K562 (cell line): Measurements from ENCODE around the gene KLHL18. TPM values are rescaled to one million over a fixed set of nuclear protein-coding genes. Genes with fewer than 3 reads are reported as not detected.

Source experiments
- BCOR ChIP-seq: fragments of 450-650 bp; IDR thresholded peaks from 2 replicates; pipeline ENCODE4 v1.6.1; 2016
- ELK3 ChIP-seq: fragments of 450-650 bp; formaldehyde crosslinking; IDR thresholded peaks from 2 replicates; pipeline ENCODE4 v1.4.0; 2020; ENCODE audit warnings: mild to moderate bottlenecking
- EP300 ChIP-seq: IDR thresholded peaks from 2 replicates; pipeline ENCODE4 v1.6.1; 2012; ENCODE audit warnings: low read length, improper control_type of control experiment
- FIP1L1 ChIP-seq: fragments of 200-400 bp; formaldehyde crosslinking; IDR thresholded peaks from 2 replicates; pipeline ENCODE4 v1.6.1; 2018; ENCODE audit warnings: mild to moderate bottlenecking, low read depth, low read length; ENCODE audit not compliant: poor library complexity, severe bottlenecking
- FOXP4 ChIP-seq: sonication (generic); formaldehyde crosslinking; IDR thresholded peaks from 2 replicates; pipeline ENCODE4 v1.8.0; 2022; ENCODE audit warnings: mild to moderate bottlenecking, missing genetic modification reagents, borderline replicate concordance
- HOXB6 ChIP-seq: fragments of 250-450 bp; sonication (Bioruptor Pico); IDR thresholded peaks from 2 replicates; pipeline ENCODE4 v1.5.1; 2022; ENCODE audit warnings: mild to moderate bottlenecking, borderline replicate concordance
- NONO ChIP-seq, 2 experiments: fragments of 200-400 bp in 1 of 2; fragments of 450-650 bp in 1 of 2; formaldehyde crosslinking in 1 of 2; IDR thresholded peaks; 2 replicates each; pipeline ENCODE4 v1.6.1; 2017; ENCODE audit warnings: low read depth in 2 of 2, mild to moderate bottlenecking in 2 of 2, moderate library complexity in 2 of 2, low read length in 1 of 2
- NR2F6 ChIP-seq: fragments of 450-650 bp; formaldehyde crosslinking; IDR thresholded peaks from 2 replicates; pipeline ENCODE4 v1.4.0; 2020; ENCODE audit warnings: mild to moderate bottlenecking
- PRPF4 ChIP-seq: fragments of 200-400 bp; formaldehyde crosslinking; IDR thresholded peaks from one replicate; pipeline ENCODE4 v1.6.1; 2017; ENCODE audit warnings: low read length, low read depth, mild to moderate bottlenecking; ENCODE audit not compliant: insufficient read depth, poor library complexity, severe bottlenecking
- THAP12 ChIP-seq: fragments of 250-450 bp; sonication (Bioruptor Pico); IDR thresholded peaks from 2 replicates; pipeline ENCODE4 v1.9.0; 2021; ENCODE audit warnings: mild to moderate bottlenecking, inconsistent platforms
- ZNF174 ChIP-seq: fragments of 250-450 bp; sonication (Bioruptor Pico); IDR thresholded peaks from 2 replicates; pipeline ENCODE4 v1.4.0; 2020; ENCODE audit warnings: mild to moderate bottlenecking
- ZNF699 ChIP-seq: fragments of 250-450 bp; sonication (Bioruptor Pico); IDR thresholded peaks from 2 replicates; pipeline ENCODE4 v1.8.0; 2021; ENCODE audit warnings: mild to moderate bottlenecking, moderate library complexity; ENCODE audit not compliant: insufficient replicate concordance
- polyA plus RNA-seq, 8 experiments: library from polyadenylated mRNA; depleted of rRNA in 4 of 8; stranded (reverse) in 5 of 8; unstranded in 3 of 8; fragments of >200 nt; fragmentation: Nextera tagmentation in 2 of 8; fragmentation: Illumina TruSeq in 1 of 8; extraction: Ambion mirVana in 2 of 8; extraction: Trizol in 1 of 8; gene quantifications; 2 replicates each; pipeline versions ENCODE4 v1.2.1 to v1.2.3, GENCODE V29; 2011 to 2014; ENCODE audit warnings: inconsistent platforms in 1 of 8, missing spikeins in 1 of 8
- total RNA-seq, 7 experiments: library from RNA; depleted of rRNA in 6 of 7; stranded (reverse); fragments of >200 nt in 6 of 7; fragmentation: Illumina TruSeq in 2 of 7; extraction: Trizol in 2 of 7; gene quantifications; 2 replicates each; pipeline versions ENCODE4 v1.2.1 to v1.2.3, GENCODE V29; 2011 to 2021; ENCODE audit warnings: low replicate concordance in 1 of 7
- TF ChIP-seq, protein P1 (sequence below), 2 experiments: fragments of 450-650 bp in 1 of 2; sonication (generic) in 1 of 2; formaldehyde crosslinking; conservative IDR thresholded peaks; 2 replicates each; pipeline versions ENCODE4 v1.4.0 to v1.8.1; 2020 to 2022; ENCODE audit warnings: mild to moderate bottlenecking in 1 of 2, missing genetic modification reagents in 1 of 2
- TF ChIP-seq, protein P2 (sequence below): sonication (generic); formaldehyde crosslinking; IDR thresholded peaks from 2 replicates; pipeline ENCODE4 v1.8.0; 2023; ENCODE audit warnings: missing genetic modification reagents, mild to moderate bottlenecking, borderline replicate concordance

Gene KLHL18
- total and polyA plus RNA-seq, 9 of the 15 experiments (the other 6 are each of a cell fraction or from before 2014, with no cell fraction given): 26.7 to 97.5 (median 48.7) TPM

- TF ChIP-seq ELK3 (CRISPR knock-in tag) (no peak), PRPF4 (no peak), ZNF174 (CRISPR knock-in tag) (no peak), HOXB6 (CRISPR knock-in tag) (no peak), ZNF699 (no peak), EP300 (no peak), FIP1L1 (no peak), BCOR (no peak; the same call in 1 of the 2 replicates), FOXP4 (CRISPR knock-in tag) (no peak), NR2F6 (CRISPR knock-in tag) (no peak), NONO (IDR thresholded peaks at IDR 0.05; ENCODE audit: low read depth in 2 of 2, low read length in 1 of 2) (no peak), THAP12 (CRISPR knock-in tag) (no peak)
- TF ChIP-seq, protein P1, sequence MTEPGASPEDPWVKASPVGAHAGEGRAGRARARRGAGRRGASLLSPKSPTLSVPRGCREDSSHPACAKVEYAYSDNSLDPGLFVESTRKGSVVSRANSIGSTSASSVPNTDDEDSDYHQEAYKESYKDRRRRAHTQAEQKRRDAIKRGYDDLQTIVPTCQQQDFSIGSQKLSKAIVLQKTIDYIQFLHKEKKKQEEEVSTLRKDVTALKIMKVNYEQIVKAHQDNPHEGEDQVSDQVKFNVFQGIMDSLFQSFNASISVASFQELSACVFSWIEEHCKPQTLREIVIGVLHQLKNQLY (CRISPR knock-in tag; conservative IDR thresholded peaks at IDR 0.05): no peak
- TF ChIP-seq, protein P2, sequence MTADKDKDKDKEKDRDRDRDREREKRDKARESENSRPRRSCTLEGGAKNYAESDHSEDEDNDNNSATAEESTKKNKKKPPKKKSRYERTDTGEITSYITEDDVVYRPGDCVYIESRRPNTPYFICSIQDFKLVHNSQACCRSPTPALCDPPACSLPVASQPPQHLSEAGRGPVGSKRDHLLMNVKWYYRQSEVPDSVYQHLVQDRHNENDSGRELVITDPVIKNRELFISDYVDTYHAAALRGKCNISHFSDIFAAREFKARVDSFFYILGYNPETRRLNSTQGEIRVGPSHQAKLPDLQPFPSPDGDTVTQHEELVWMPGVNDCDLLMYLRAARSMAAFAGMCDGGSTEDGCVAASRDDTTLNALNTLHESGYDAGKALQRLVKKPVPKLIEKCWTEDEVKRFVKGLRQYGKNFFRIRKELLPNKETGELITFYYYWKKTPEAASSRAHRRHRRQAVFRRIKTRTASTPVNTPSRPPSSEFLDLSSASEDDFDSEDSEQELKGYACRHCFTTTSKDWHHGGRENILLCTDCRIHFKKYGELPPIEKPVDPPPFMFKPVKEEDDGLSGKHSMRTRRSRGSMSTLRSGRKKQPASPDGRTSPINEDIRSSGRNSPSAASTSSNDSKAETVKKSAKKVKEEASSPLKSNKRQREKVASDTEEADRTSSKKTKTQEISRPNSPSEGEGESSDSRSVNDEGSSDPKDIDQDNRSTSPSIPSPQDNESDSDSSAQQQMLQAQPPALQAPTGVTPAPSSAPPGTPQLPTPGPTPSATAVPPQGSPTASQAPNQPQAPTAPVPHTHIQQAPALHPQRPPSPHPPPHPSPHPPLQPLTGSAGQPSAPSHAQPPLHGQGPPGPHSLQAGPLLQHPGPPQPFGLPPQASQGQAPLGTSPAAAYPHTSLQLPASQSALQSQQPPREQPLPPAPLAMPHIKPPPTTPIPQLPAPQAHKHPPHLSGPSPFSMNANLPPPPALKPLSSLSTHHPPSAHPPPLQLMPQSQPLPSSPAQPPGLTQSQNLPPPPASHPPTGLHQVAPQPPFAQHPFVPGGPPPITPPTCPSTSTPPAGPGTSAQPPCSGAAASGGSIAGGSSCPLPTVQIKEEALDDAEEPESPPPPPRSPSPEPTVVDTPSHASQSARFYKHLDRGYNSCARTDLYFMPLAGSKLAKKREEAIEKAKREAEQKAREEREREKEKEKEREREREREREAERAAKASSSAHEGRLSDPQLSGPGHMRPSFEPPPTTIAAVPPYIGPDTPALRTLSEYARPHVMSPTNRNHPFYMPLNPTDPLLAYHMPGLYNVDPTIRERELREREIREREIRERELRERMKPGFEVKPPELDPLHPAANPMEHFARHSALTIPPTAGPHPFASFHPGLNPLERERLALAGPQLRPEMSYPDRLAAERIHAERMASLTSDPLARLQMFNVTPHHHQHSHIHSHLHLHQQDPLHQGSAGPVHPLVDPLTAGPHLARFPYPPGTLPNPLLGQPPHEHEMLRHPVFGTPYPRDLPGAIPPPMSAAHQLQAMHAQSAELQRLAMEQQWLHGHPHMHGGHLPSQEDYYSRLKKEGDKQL (CRISPR knock-in tag): no peak
These were observed 98.8 kb downstream of the KLHL18 start (continued) for GRCh38 chr3:47381317-47382157.
